GM12878 (cell line): ENCODE results near the gene FERMT3.

Experiments
- ATF3 ChIP-seq: IDR thresholded peaks from 2 replicates; pipeline ENCODE4 v1.6.1; 2011; ENCODE audit warnings: low read depth, mild to moderate bottlenecking, low read length, moderate library complexity, borderline replicate concordance; ENCODE audit errors: extremely low read depth
- CBX3 ChIP-seq: fragments of 200-600 bp; sonication (generic); IDR thresholded peaks from 2 replicates; pipeline ENCODE4 v1.6.1; 2016; ENCODE audit warnings: low read depth, borderline replicate concordance
- CEBPZ ChIP-seq: fragments of 150-350 bp; IDR thresholded peaks from 2 replicates; pipeline ENCODE4 v1.6.1; 2016; ENCODE audit warnings: low read depth, low read length
- CTCF ChIP-seq, 3 experiments: IDR thresholded peaks in 2 of 3; conservative IDR thresholded peaks in 1 of 3; 2 replicates each; pipeline ENCODE4 v1.5.1; 2011; ENCODE audit warnings: low read depth in 3 of 3, low read length in 3 of 3, mild to moderate bottlenecking in 3 of 3, control low read depth in 2 of 3, moderate library complexity in 2 of 3, inconsistent platforms in 1 of 3, mixed read lengths in 1 of 3; ENCODE audit not compliant: control insufficient read depth in 2 of 3, insufficient read depth in 1 of 3; ENCODE audit errors: extremely low read depth in 1 of 3
- EED ChIP-seq: sonication (generic); IDR thresholded peaks from 2 replicates; pipeline ENCODE4 v1.6.1; 2016; ENCODE audit warnings: antibody characterized with exemption, low read depth
- EGR1 ChIP-seq, 2 experiments: IDR thresholded peaks; 1 replicate in 1 of 2; 2 replicates in 1 of 2; pipeline ENCODE4 v1.6.1; 2011 to 2012; ENCODE audit warnings: low read depth in 2 of 2, low read length in 2 of 2, borderline replicate concordance in 1 of 2, mild to moderate bottlenecking in 1 of 2, moderate library complexity in 1 of 2
- EP300 ChIP-seq, 2 experiments: fragments of 150-350 bp in 1 of 2; IDR thresholded peaks; 2 replicates each; pipeline ENCODE4 v1.6.1; 2011 to 2012; ENCODE audit warnings: low read depth in 2 of 2, low read length in 2 of 2, borderline replicate concordance in 1 of 2, improper control_type of control experiment in 1 of 2, inconsistent platforms in 1 of 2; ENCODE audit not compliant: control insufficient read depth in 1 of 2
- NR2C1 ChIP-seq: fragments of 450-650 bp; IDR thresholded peaks from 2 replicates; pipeline ENCODE4 v1.6.1; 2017; ENCODE audit warnings: antibody characterized with exemption, mild to moderate bottlenecking, moderate library complexity
- PAX5 ChIP-seq: IDR thresholded peaks from 2 replicates; pipeline ENCODE4 v1.6.1; 2011; ENCODE audit warnings: low read depth, low read length, borderline replicate concordance
- POLR2AphosphoS2 ChIP-seq: IDR thresholded peaks from 2 replicates; pipeline ENCODE4 v1.6.1; 2011; ENCODE audit warnings: low read depth, mild to moderate bottlenecking, low read length, improper control_type of control experiment, moderate library complexity
- POLR2AphosphoS5 ChIP-seq: IDR thresholded peaks from 2 replicates; pipeline ENCODE4 v1.6.1; 2011; ENCODE audit warnings: mild to moderate bottlenecking, low read length, inconsistent platforms
- SIN3A ChIP-seq: IDR thresholded peaks from 2 replicates; pipeline ENCODE4 v1.6.1; 2012; ENCODE audit warnings: low read depth, low read length, improper control_type of control experiment
- USF2 ChIP-seq: IDR thresholded peaks from 2 replicates; pipeline ENCODE4 v1.6.1; 2011; ENCODE audit warnings: low read depth, low read length, improper control_type of control experiment, borderline replicate concordance
- TF ChIP-seq, protein P1 (sequence below): IDR thresholded peaks from 2 replicates; pipeline ENCODE4 v1.6.1; 2011; ENCODE audit warnings: mild to moderate bottlenecking, low read depth, low read length, moderate library complexity; ENCODE audit not compliant: insufficient replicate concordance

DNA sequence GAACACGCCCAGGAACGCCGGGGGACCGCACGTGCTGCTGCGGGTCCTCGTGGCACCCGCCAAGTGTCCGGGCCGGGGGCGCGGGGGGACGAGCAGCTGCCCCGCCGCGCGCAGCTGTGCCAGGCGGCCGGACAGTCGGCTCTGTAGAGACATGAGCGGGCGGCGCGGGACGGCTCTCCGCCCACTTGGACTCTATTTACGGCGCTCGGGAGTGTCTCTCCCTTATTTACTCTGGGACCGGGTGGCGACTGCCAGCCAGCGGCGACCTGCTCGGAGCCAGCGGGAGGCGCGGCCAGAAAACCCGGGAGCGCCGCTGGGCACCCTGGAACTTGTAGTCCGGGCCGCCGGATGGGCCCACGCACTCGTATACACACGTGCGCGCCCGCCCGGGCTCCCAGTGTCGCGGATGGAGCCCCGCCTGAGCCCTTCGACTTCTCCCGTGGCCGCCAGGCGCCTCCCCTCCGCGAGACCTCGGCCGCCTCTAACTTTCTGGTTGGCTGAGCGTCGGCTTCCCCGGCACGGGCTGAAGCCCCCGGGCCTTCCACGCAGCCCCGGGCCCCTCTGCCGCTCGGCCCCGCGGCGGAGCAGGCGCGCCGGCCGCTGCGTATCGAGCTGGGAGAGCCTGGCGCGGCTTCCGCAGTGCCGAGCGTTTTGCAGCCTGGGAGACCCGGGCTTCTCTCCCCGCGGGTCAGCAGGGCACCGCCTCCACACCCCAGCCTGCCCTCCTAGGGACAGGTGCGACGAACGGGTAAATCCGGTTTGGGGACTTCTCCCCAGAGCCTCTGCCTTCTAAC is 40.5 kb upstream of the FERMT3 start, which contains the start of gene MACROD1:
- TF ChIP-seq POLR2AphosphoS5 = no peak
- no peak; the same call in 1 of the 2 replicates for TF ChIP-seq SIN3A
- no peak for TF ChIP-seq PAX5
- TF ChIP-seq, protein P1, sequence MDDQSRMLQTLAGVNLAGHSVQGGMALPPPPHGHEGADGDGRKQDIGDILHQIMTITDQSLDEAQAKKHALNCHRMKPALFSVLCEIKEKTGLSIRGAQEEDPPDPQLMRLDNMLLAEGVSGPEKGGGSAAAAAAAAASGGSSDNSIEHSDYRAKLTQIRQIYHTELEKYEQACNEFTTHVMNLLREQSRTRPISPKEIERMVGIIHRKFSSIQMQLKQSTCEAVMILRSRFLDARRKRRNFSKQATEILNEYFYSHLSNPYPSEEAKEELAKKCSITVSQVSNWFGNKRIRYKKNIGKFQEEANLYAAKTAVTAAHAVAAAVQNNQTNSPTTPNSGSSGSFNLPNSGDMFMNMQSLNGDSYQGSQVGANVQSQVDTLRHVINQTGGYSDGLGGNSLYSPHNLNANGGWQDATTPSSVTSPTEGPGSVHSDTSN = no peak
- TF ChIP-seq CEBPZ = no peak
- TF ChIP-seq POLR2AphosphoS2 = no peak
- TF ChIP-seq CTCF (IDR thresholded peaks at IDR 0.05 in 2 of 3, conservative IDR thresholded peaks at IDR 0.05 in 1 of 3; ENCODE audit: control insufficient read depth in 2 of 3, extremely low read depth in 1 of 3, insufficient read depth in 1 of 3, low read depth in 3 of 3, low read length in 3 of 3) = 0 out of 6 replicates have a peak, but pooled peaks of 1 of the 3 experiments have one; percentile 4
- TF ChIP-seq EP300 (IDR thresholded peaks at IDR 0.05; ENCODE audit: borderline replicate concordance in 1 of 2, control insufficient read depth in 1 of 2, low read depth in 2 of 2, low read length in 2 of 2) = no peak
- 0 out of 2 replicates have a peak, but pooled peaks have one; percentile 35 for TF ChIP-seq NR2C1
- peak in 1 of 2 experiments; percentile 71; a peak in 2 of 3 replicates for TF ChIP-seq EGR1 (IDR thresholded peaks at IDR 0.05; ENCODE audit: borderline replicate concordance in 1 of 2, low read depth in 2 of 2, low read length in 2 of 2)
- TF ChIP-seq CBX3 = no peak
- TF ChIP-seq EED = no peak
- TF ChIP-seq USF2 = no peak
- no peak for TF ChIP-seq ATF3
